Coronary artery (tissue), 2 donors: ENCODE measurements around the gene CRISP3.

Source experiments
- DNase-seq: peaks from one replicate; pipeline ENCODE4 v3.0.0-alpha.2; 2017; ENCODE audit warnings: low spot score
- H3K27ac ChIP-seq, 2 donors: fragments of 200-600 bp; sonication (generic); one replicate each; pipeline ENCODE4 v1.5.1; 2016 to 2019
- H3K4me3 ChIP-seq: fragments of 200-600 bp; sonication (generic); 2 replicates; pipeline ENCODE4 v1.5.1; 2016; ENCODE audit warnings: mild to moderate bottlenecking, moderate library complexity
- CTCF ChIP-seq: fragments of 200-600 bp; sonication (generic); IDR thresholded peaks from one replicate; pipeline ENCODE4 v1.5.1; 2019; ENCODE audit warnings: antibody characterized with exemption

Gene CRISP3

GRCh38 chr6:49744259-49744658 is at the start of gene CRISP3:
CRISP3 (minus strand) TSS chr6:49744388; CDS start chr6:49744367, 21 bp downstream.
- no peak for TF ChIP-seq CTCF
- DNase-seq = no peak
- Histone ChIP-seq H3K27ac (no peak within 1 kb of the TSS), H3K4me3 (no peak within 1 kb of the TSS)

GRCh38 chr6:49790341-49790740 is 46.2 kb upstream of the CRISP3 start:
- Histone ChIP-seq H3K4me3 (no peak overlapping the region), H3K27ac (no peak overlapping the region)
- no peak for DNase-seq
- TF ChIP-seq CTCF = no peak

GRCh38 chr6:49787176-49787575 is 43.0 kb upstream of the CRISP3 start, which contains the start of gene PGK2:
PGK2 (minus strand) TSS chr6:49787285; CDS start chr6:49787187, 98 bp downstream.
- TF ChIP-seq CTCF = no peak
- DNase-seq = no peak
- no peak within 1 kb of the TSS for H3K27ac ChIP-seq
- H3K4me3 ChIP-seq = no peak within 1 kb of the TSS

GRCh38 chr6:49784272-49784671 is 40.1 kb upstream of the CRISP3 start:
- Histone ChIP-seq H3K27ac (no peak overlapping the region), H3K4me3 (no peak overlapping the region)
- DNase-seq = no peak
- TF ChIP-seq CTCF = no peak

- no peak overlapping the region for H3K4me3 ChIP-seq
- no peak for TF ChIP-seq CTCF
Measured at GRCh38 chr6:49782725-49783124, 38.5 kb upstream of the CRISP3 start.

GRCh38 chr6:49782293-49782692 is 38.1 kb upstream of the CRISP3 start:
- DNase-seq = no peak
- H3K27ac ChIP-seq = no peak overlapping the region
- TF ChIP-seq CTCF = no peak

More at GRCh38 chr6:49782725-49783124, 38.5 kb upstream of the CRISP3 start:
- no peak overlapping the region for H3K27ac ChIP-seq
- DNase-seq = no peak

GRCh38 chr6:49776444-49776843 is 32.3 kb upstream of the CRISP3 start:
- TF ChIP-seq CTCF = no peak
- no peak overlapping the region for H3K4me3 ChIP-seq
- no peak overlapping the region for H3K27ac ChIP-seq
- DNase-seq = no peak

More at GRCh38 chr6:49782293-49782692, 38.1 kb upstream of the CRISP3 start:
- no peak overlapping the region for H3K4me3 ChIP-seq
